WTC11 (cell line): Measurements from ENCODE around the gene USH1C.

ENCODE experiments used
- ESRRA ChIP-seq: sonication (generic); formaldehyde crosslinking; IDR thresholded peaks from 2 replicates; pipeline ENCODE4 v1.8.1; 2022; ENCODE audit warnings: mild to moderate bottlenecking, missing genetic modification reagents, borderline replicate concordance
- NR1H2 ChIP-seq: sonication (generic); formaldehyde crosslinking; IDR thresholded peaks from 2 replicates; pipeline ENCODE4 v1.9.0; 2021; ENCODE audit warnings: mild to moderate bottlenecking, moderate library complexity, missing genetic modification reagents
- PRRX2 ChIP-seq: fragments of 250-450 bp; sonication (Bioruptor Pico); IDR thresholded peaks from 2 replicates; pipeline ENCODE4 v1.8.0; 2021; ENCODE audit warnings: mild to moderate bottlenecking
- USF1 ChIP-seq: sonication (generic); formaldehyde crosslinking; IDR thresholded peaks from 2 replicates; pipeline ENCODE4 v1.8.0; 2022; ENCODE audit warnings: mild to moderate bottlenecking, missing genetic modification reagents
- ZNF121 ChIP-seq: sonication (generic); formaldehyde crosslinking; IDR thresholded peaks from 2 replicates; pipeline ENCODE4 v1.8.0; 2023; ENCODE audit warnings: missing genetic modification reagents
- TF ChIP-seq, protein P1 (sequence below): fragments of 200-600 bp; IDR thresholded peaks from 2 replicates; pipeline ENCODE4 v1.8.0; 2022; ENCODE audit warnings: antibody characterized with exemption

DNA sequence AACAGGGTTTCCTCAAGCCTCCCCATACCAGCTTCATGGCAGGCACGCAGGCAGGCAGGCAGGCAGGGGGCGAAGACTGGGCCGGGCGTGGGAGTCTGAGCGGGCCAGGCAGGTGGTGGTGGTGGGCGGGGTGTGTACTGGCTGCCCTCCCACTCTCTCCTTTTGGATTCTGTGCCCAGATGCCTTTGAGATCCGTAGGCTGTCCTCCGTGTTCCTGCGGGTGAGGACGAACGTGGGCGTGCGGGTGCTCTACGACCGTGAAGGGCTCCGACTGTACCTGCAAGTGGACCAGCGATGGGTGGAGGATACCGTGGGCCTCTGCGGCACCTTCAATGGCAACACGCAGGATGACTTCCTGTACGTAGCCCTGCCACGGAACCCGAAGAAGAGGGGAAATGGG is 25.8 kb upstream of the USH1C start:
- TF ChIP-seq, protein P1, sequence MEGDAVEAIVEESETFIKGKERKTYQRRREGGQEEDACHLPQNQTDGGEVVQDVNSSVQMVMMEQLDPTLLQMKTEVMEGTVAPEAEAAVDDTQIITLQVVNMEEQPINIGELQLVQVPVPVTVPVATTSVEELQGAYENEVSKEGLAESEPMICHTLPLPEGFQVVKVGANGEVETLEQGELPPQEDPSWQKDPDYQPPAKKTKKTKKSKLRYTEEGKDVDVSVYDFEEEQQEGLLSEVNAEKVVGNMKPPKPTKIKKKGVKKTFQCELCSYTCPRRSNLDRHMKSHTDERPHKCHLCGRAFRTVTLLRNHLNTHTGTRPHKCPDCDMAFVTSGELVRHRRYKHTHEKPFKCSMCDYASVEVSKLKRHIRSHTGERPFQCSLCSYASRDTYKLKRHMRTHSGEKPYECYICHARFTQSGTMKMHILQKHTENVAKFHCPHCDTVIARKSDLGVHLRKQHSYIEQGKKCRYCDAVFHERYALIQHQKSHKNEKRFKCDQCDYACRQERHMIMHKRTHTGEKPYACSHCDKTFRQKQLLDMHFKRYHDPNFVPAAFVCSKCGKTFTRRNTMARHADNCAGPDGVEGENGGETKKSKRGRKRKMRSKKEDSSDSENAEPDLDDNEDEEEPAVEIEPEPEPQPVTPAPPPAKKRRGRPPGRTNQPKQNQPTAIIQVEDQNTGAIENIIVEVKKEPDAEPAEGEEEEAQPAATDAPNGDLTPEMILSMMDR: no peak
- TF ChIP-seq PRRX2: no peak
- TF ChIP-seq NR1H2 (CRISPR knock-in tag): no peak
- TF ChIP-seq USF1 (CRISPR knock-in tag): no peak
- no peak for TF ChIP-seq ZNF121
- TF ChIP-seq ESRRA (CRISPR knock-in tag): no peak
